ENCODE results near the gene RIOX2. TPM values are rescaled to one million over a fixed set of nuclear protein-coding genes. Genes with fewer than 3 reads are reported as not detected.

RIOX2 gene
- total RNA-seq, 4 donors from 2014 or later, result 9.3 to 50.3 (median 12.6) TPM

- H3K4me1 ChIP-seq, result no peaks in the 10 kb centered on the region
- H3K9me3 ChIP-seq, result no peaks in the 10 kb centered on the region
- H3K27me3 ChIP-seq, result no peaks in the 10 kb centered on the region
- H3K4me3 ChIP-seq, result no peak overlapping the region
- no peak for DNase-seq
- no peak overlapping the region for H3K27ac ChIP-seq
- H3K36me3 ChIP-seq, result peaks cover 0 to 15% (median 0%) of the 10 kb centered on the region in 3 donors
- no peak for TF ChIP-seq POLR2A (IDR thresholded peaks at IDR 0.05)
- TF ChIP-seq CTCF (IDR thresholded peaks at IDR 0.05), result no peak
These were observed 12.4 kb downstream of the RIOX2 start for GRCh38 chr3:97959872-97960271.

- Histone ChIP-seq H3K36me3 (peaks cover 0 to 21% (median 0%) of the 10 kb centered on the region in 3 donors), H3K9me3 (no peaks in the 10 kb centered on the region), H3K4me3 (no peak overlapping the region), H3K27ac (peak overlapping the region in 1 of 4 donors; percentile 7), H3K4me1 (no peaks in the 10 kb centered on the region), H3K27me3 (no peaks in the 10 kb centered on the region)
- TF ChIP-seq POLR2A (IDR thresholded peaks at IDR 0.05), result no peak
- TF ChIP-seq CTCF (IDR thresholded peaks at IDR 0.05), result no peak
- no peak for DNase-seq
These were observed 13.4 kb downstream of the RIOX2 start for GRCh38 chr3:97958796-97959195.

- no peak for TF ChIP-seq POLR2A (IDR thresholded peaks at IDR 0.05)
- no peak for TF ChIP-seq CTCF (IDR thresholded peaks at IDR 0.05)
- Histone ChIP-seq H3K27me3 (no peaks in the 10 kb centered on the region), H3K9me3 (no peaks in the 10 kb centered on the region), H3K27ac (peak overlapping the region in 2 of 4 donors; percentile 7 to 19), H3K36me3 (peaks cover 0 to 25% (median 0%) of the 10 kb centered on the region in 3 donors), H3K4me1 (no peaks in the 10 kb centered on the region), H3K4me3 (no peak overlapping the region)
- DNase-seq, result no peak
These were observed 13.8 kb downstream of the RIOX2 start for GRCh38 chr3:97958396-97958795.

- H3K4me1 ChIP-seq, result no peaks in the 10 kb centered on the region
- peak overlapping the region in 2 of 4 donors; percentile 7 to 19 for H3K27ac ChIP-seq
- peak in 1 of 3 donors; percentile 50 for DNase-seq
These were observed 14.5 kb downstream of the RIOX2 start for GRCh38 chr3:97957617-97958311.

GRCh38 chr3:97956051-97956450 is 16.2 kb downstream of the RIOX2 start:
- no peaks in the 10 kb centered on the region for H3K9me3 ChIP-seq
- no peaks in the 10 kb centered on the region for H3K27me3 ChIP-seq
- H3K27ac ChIP-seq, result no peak overlapping the region
- DNase-seq, result no peak
- TF ChIP-seq POLR2A (IDR thresholded peaks at IDR 0.05) (no peak), CTCF (IDR thresholded peaks at IDR 0.05) (no peak)
- no peak overlapping the region for H3K4me3 ChIP-seq
- H3K4me1 ChIP-seq, result no peaks in the 10 kb centered on the region
- peaks cover 0 to 31% (median 0%) of the 10 kb centered on the region in 3 donors for H3K36me3 ChIP-seq

More at GRCh38 chr3:97957617-97958311, 14.5 kb downstream of the RIOX2 start:
- Histone ChIP-seq H3K36me3 (peaks cover 0 to 25% (median 0%) of the 10 kb centered on the region in 3 donors), H3K27me3 (no peaks in the 10 kb centered on the region), H3K4me3 (no peak overlapping the region), H3K9me3 (no peaks in the 10 kb centered on the region)
- TF ChIP-seq CTCF (IDR thresholded peaks at IDR 0.05) (no peak), POLR2A (IDR thresholded peaks at IDR 0.05) (no peak)
